NOMO-1 treated with DMSO at 0.1 percent for 48 hours (cell line): ENCODE data around the gene MLLT1.

Experiments
- DNase-seq: peaks from one replicate; lab custom pipeline; 2025; ENCODE audit not compliant: unreplicated experiment; lab: John Stamatoyannopoulos, UW

MLLT1 gene

GRCh38 chr19:6260376-6260775, 19.4 kb downstream of the MLLT1 start:
- no peak for DNase-seq

- no peak for DNase-seq
Measured at GRCh38 chr19:6259312-6259861, 20.4 kb downstream of the MLLT1 start.

GRCh38 chr19:6258812-6259311, 20.9 kb downstream of the MLLT1 start:
- DNase-seq = no peak

GRCh38 chr19:6253954-6254733, 25.6 kb downstream of the MLLT1 start:
- no peak for DNase-seq

GRCh38 chr19:6252066-6252465, 27.7 kb downstream of the MLLT1 start:
- DNase-seq = no peak

- DNase-seq = no peak
Measured at GRCh38 chr19:6250909-6251308, 28.9 kb downstream of the MLLT1 start.

- no peak for DNase-seq
Measured at GRCh38 chr19:6250024-6250615, 29.7 kb downstream of the MLLT1 start.

GRCh38 chr19:6249296-6249695, 30.5 kb downstream of the MLLT1 start:
- DNase-seq = no peak

- no peak for DNase-seq
Measured at GRCh38 chr19:6248844-6249243, 30.9 kb downstream of the MLLT1 start.

GRCh38 chr19:6248341-6248740, 31.4 kb downstream of the MLLT1 start:
- no peak for DNase-seq

GRCh38 chr19:6247007-6247288, 32.8 kb downstream of the MLLT1 start:
- no peak for DNase-seq

GRCh38 chr19:6246174-6247006, 33.4 kb downstream of the MLLT1 start:
- no peak for DNase-seq

- DNase-seq = no peak
Measured at GRCh38 chr19:6242677-6243076, 37.1 kb downstream of the MLLT1 start.

GRCh38 chr19:6241680-6242377, 37.9 kb downstream of the MLLT1 start:
- DNase-seq = no peak

GRCh38 chr19:6241056-6241455, 38.7 kb downstream of the MLLT1 start:
- DNase-seq = no peak

- no peak for DNase-seq
Measured at GRCh38 chr19:6239871-6240676, 39.7 kb downstream of the MLLT1 start.

- DNase-seq = no peak
Measured at GRCh38 chr19:6239401-6239844, 40.4 kb downstream of the MLLT1 start.

GRCh38 chr19:6238643-6239281, 41.0 kb downstream of the MLLT1 start:
- DNase-seq = no peak

- no peak for DNase-seq
Measured at GRCh38 chr19:6238256-6238642, 41.5 kb downstream of the MLLT1 start.
